T-helper 17 cell (primary cell): Measurements from ENCODE around the gene PHKG1. TPM values are rescaled to one million over a fixed set of nuclear protein-coding genes. Genes with fewer than 3 reads are reported as not detected.
"Not testable (repeated sequence)": the region's sequence is repeated elsewhere in the genome, so short reads cannot be mapped to it uniquely, and the experiment has no call there.

ENCODE experiments used
- ATAC-seq: fragments of 150-1000 bp; cut with Tn5 transposase; 2 replicates; pipeline ENCODE4 v1.10.0; 2021; ENCODE audit warnings: mild to moderate bottlenecking, moderate library complexity
- DNase-seq, 3 donors: peaks; one replicate each; pipeline versions ENCODE4 v3.0.0 to v3.0.0-alpha.2; 2020 to 2021
- H3K9me3 ChIP-seq: one replicate; pipeline ENCODE4 v1.7.0; 2013; ENCODE audit warnings: low read length, mild to moderate bottlenecking; ENCODE audit not compliant: control insufficient read depth, poor library complexity, severe bottlenecking
- H3K27ac Mint-ChIP-seq: one replicate; pipeline ENCODE4 v1.8.0; 2022; ENCODE audit warnings: mild to moderate bottlenecking, moderate library complexity, mixed read lengths
- H3K27me3 Mint-ChIP-seq: one replicate; pipeline ENCODE4 v1.8.0; 2022; ENCODE audit warnings: mixed read lengths
- H3K36me3 Mint-ChIP-seq: one replicate; pipeline ENCODE4 v1.8.0; 2022; ENCODE audit warnings: low read depth, mixed read lengths
- H3K4me1 Mint-ChIP-seq: one replicate; pipeline ENCODE4 v1.8.0; 2022; ENCODE audit warnings: mild to moderate bottlenecking, mixed read lengths
- H3K4me3 Mint-ChIP-seq: one replicate; pipeline ENCODE4 v1.8.0; 2022; ENCODE audit warnings: mild to moderate bottlenecking, moderate library complexity, mixed read lengths
- total RNA-seq, 4 donors: library from RNA in 2 of 4; stranded (reverse) in 2 of 4; gene quantifications; one replicate each; pipeline ENCODE4 v1.2.3 and lab custom pipeline; 2022 to 2026

The PHKG1 gene
- total RNA-seq (10 to 100 TPM in 1 of 2 donors, 1 to 10 TPM in 1; 6.2 to 10.1 TPM), total RNA-seq (lab: John Stamatoyannopoulos, UW) (4.6 to 13.9 reads per million in 2 donors)

DNA sequence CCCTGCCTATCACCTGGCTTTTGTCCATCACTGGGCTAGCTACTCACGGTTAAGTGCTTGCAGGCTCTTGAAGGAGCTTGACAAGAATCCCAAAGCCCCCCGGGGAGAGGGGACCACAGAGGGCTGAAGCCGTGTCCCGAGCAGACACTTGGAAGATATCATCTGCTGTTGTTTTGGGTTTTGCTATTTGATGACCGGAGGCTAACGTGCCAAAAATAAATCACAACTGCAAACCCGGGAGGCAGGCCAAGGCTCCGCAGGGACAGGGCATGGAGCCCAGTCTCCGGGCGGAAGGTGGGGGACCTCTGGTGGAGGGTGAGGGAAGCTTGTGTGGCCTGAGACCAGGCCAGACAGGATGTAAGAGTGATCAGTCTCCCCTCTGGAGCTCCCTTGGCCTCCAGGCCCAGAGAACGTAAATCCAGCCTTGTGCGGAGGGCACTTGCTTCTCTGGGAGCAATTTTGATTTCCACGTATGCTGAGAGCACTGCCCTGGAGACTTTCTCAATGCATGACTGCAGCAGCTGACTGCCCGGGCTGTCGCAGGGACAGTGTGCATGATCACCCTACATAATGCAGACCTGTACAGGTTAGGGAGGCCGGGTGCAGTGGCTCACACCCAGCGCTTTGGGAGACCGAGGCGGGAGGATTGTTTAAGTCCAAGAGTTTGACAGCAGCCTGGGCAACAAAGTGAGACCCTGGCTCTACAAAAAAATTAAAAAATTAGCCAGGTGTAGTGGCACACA lies at the start of gene PHKG1:
Gene PHKG1 (minus strand): TSS at position 164 of the 743 bp plus-strand sequence. CDS start 4,011 bp downstream, outside the sequence.
- Mint-ChIP-seq H3K4me1 (peaks cover 2% of the 10 kb centered on the region), H3K36me3 (no peaks in the 10 kb centered on the region), H3K27me3 (no peaks in the 10 kb centered on the region), H3K27ac (peak within 1 kb of the TSS; percentile 54), H3K4me3 (no peak within 1 kb of the TSS)
- H3K9me3 ChIP-seq: no peaks in the 10 kb centered on the region
- no peak for DNase-seq
- ATAC-seq: peak; percentile 14

DNA sequence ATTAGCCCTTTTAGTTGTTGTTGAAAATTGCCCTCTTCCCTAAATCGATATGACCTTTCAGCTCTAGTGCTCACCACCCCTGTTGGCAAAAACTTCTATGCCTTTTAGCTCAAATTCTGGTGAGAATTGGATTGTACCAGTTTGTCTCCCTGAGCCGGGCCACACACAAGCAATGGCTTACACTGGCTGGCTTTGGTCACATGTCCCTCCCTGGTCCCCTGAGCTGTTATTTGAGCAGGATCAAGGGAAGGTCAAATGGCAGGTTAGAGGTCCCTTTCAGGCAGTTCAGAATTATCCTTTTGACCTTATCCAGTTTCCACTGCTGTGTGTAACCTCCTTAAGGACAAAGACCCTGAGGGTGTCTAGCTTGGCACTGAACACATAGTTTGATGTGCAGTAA lies 38.3 kb upstream of the PHKG1 start:
- H3K36me3 Mint-ChIP-seq, DNase-seq, H3K27ac Mint-ChIP-seq, H3K4me1 Mint-ChIP-seq, H3K9me3 ChIP-seq, H3K4me3 Mint-ChIP-seq, ATAC-seq, H3K27me3 Mint-ChIP-seq: not testable (repeated sequence)

DNA sequence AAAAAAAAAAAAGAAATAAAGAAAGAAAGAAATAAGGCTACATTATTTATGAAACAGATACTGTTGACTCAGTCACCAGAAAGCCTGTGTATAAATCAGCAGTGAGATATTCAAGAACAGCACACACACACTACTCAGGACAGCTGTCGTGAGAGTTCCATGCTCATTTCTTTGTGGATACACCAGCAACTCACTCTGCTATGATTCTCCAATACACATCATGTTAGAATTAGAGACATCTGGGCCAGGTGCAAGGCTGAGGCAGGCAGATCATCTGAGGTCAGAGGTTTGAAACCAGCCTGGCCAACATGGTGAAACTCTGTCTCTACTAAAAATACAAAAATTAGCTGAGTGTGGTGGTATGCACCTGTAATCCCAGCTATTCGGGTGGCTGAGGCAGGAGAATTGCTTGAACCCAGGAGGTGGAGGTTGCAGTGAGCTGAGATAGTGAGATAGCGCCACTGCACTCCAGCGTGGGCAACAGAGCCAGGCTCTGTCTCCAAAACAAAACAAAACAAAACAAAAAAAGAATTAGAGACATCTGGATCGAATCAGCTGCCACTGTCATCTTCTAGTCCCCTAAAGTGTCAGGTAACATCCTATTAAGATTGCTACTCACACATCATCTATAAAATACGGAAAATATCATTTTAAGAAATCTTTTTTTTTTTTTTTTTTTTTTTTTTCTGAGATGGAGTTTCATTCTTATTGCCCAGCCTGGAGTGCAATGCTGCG lies 34.7 kb upstream of the PHKG1 start:
- no peaks in the 10 kb centered on the region for H3K9me3 ChIP-seq
- peaks cover 2% of the 10 kb centered on the region for H3K4me1 Mint-ChIP-seq
- ATAC-seq: no peak
- no peak overlapping the region for H3K27ac Mint-ChIP-seq
- H3K4me3 Mint-ChIP-seq: no peak overlapping the region
- no peaks in the 10 kb centered on the region for H3K36me3 Mint-ChIP-seq
- H3K27me3 Mint-ChIP-seq: no peaks in the 10 kb centered on the region
- DNase-seq: no peak

DNA sequence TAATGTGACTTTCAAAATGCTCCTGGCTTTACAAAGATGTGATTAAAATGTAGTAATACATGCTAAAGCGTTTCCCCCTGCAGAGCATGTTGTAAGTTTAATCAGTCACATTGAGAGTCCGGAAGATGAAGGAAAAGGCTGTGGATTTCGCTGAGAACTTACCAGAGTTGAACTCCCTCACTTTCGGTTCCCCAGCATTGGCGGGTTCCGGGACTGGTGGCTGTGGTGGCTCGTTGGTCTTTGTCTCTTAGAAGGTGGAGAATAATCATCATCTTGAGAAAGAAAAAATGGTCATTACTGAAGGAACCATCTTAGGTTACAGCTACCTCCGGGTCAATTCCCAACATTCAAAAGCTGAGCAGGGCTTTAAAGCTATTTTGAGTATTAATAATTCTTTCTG lies 33.1 kb upstream of the PHKG1 start:
- Mint-ChIP-seq H3K4me3 (no peak overlapping the region), H3K27me3 (no peaks in the 10 kb centered on the region), H3K36me3 (no peaks in the 10 kb centered on the region), H3K27ac (no peak overlapping the region), H3K4me1 (peaks cover 2% of the 10 kb centered on the region)
- DNase-seq: no peak
- no peak for ATAC-seq
- no peaks in the 10 kb centered on the region for H3K9me3 ChIP-seq

DNA sequence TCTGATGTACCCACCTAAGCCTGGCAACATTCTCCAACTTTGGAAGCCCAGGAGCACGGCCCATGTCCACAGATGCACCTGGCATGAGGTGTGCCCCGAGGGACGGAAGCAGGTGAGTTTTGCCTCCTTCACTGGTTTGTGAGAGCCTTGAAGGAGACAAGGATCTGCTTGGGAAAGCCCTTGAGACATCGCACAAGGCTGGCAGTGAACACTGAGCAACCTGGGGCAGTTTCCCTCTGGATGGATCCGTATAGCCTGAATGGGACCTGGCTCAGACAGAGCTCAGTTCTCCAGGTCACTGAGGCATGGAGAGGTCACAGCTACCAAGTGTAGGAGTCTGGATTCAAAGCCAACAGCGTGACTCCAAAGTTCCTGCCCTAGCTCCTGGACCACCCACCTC lies 32.2 kb upstream of the PHKG1 start:
- Mint-ChIP-seq H3K36me3 (no peaks in the 10 kb centered on the region), H3K4me1 (peaks cover 2% of the 10 kb centered on the region), H3K27me3 (no peaks in the 10 kb centered on the region), H3K27ac (no peak overlapping the region), H3K4me3 (no peak overlapping the region)
- no peak for ATAC-seq
- H3K9me3 ChIP-seq: no peaks in the 10 kb centered on the region
- DNase-seq: no peak

DNA sequence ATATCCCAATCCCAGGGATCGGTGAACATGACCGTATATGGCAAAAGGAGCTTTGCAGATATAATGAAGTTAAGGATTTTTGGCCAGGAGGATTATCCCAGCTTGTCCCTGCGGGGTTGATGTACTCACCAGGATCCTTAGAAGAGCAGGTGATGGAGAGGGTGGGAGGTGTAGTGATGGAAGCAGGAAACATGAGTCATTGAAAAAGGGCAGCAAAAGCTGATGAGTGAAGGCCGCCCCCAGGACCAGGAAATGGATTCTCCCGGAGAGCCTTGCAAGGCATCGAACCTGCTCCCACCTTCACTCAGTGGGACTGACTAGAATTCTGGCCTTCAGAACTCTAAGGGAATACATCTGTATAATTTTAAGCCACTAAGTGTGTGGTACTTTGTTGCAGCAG lies 28.7 kb upstream of the PHKG1 start:
- H3K9me3 ChIP-seq: no peaks in the 10 kb centered on the region
- Mint-ChIP-seq H3K27ac (no peak overlapping the region), H3K27me3 (peaks cover 19% of the 10 kb centered on the region), H3K4me1 (peaks cover 2% of the 10 kb centered on the region), H3K4me3 (no peak overlapping the region), H3K36me3 (peaks cover 2% of the 10 kb centered on the region)
- DNase-seq: no peak
- ATAC-seq: no peak

DNA sequence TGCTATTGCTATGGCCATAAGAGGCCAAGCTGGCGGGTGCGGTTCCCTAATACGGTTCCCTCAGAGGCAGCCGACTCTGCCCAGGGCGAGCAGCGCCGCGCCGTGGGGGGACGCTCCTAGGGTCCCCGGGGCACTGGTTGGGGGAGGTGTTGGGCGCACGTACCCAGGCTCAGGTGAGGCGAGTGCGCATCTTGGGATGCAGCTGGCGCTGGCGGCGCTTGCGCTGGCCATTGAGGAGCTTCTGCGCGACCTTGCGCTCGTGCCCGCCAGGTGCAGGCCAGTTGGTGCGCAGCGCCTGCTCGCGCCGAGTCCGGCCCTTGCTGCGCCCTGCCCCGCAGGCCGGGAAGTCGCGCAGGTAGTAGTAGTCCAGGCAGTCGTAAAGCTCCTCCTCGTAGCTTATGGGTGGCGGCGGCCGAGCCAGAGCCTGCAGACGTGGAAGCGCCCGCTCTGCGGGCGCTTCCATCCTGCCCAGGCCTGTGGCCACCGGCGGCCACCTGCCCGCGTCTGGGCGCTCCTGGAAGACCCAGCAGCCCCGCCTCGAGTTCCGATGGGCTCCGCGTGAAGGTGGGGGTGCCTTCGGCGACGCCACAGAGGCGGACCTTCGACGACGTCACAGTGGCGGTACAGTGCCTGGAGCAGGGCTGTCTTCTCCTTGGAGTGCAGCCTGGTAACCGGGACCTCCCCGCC lies 23.2 kb upstream of the PHKG1 start, which contains the start of gene NUPR2:
Gene NUPR2 (minus strand): TSS at position 566 of the 687 bp plus-strand sequence. CDS start 103 bp downstream, at position 463.
- Mint-ChIP-seq H3K4me3 (no peak within 1 kb of the TSS), H3K27ac (no peak within 1 kb of the TSS), H3K4me1 (no peaks in the 10 kb centered on the region), H3K27me3 (peaks cover 29% of the 10 kb centered on the region), H3K36me3 (peaks cover 3% of the 10 kb centered on the region)
- no peaks in the 10 kb centered on the region for H3K9me3 ChIP-seq
- ATAC-seq: no peak
- DNase-seq: no peak

DNA sequence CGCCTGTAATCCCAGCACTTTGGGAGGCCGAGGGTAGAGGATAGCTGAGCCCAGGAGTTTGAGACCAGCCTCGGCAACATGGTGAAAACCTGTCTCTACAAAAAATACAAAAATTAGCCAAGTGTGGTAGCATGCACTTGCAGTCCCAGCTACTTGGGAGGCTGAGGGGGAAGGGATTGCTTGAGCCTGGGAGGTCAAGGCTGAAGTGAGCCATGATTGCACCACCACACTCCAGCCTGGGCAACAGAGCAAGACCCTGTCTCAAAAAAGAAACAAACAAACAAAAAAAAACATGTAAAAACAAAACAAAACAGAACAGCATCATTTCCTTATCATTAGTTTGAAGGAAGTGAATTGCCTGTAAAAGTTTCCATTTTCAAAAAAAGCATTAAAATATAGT lies 19.5 kb upstream of the PHKG1 start:
- H3K9me3 ChIP-seq, H3K27ac Mint-ChIP-seq, DNase-seq, H3K36me3 Mint-ChIP-seq, H3K4me3 Mint-ChIP-seq, ATAC-seq, H3K4me1 Mint-ChIP-seq: not testable (repeated sequence)
- H3K27me3 Mint-ChIP-seq: peaks cover 18% of the 10 kb centered on the region

DNA sequence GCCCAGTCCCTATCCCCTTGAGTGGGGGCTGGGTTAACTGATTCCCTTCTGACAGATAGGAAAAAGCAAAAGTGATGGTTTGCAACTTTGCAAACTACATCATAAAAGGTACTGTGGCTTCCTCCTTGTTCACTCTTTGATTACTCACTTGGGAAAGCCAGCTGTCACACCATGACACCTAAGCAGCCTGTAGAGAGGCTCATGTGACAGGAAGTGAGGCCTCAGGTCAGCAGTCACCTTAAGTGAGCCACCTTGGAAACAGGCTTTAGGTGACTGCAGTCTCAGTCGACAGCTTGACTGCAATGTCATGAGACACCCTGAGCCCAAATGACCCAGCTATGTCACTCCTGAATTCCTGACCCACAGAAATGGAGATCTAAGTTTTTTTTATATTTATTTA lies 17.9 kb upstream of the PHKG1 start:
- H3K36me3 Mint-ChIP-seq: no peaks in the 10 kb centered on the region
- no peaks in the 10 kb centered on the region for H3K9me3 ChIP-seq
- DNase-seq (no peak), ATAC-seq (no peak)
- peaks cover 12% of the 10 kb centered on the region for H3K4me1 Mint-ChIP-seq
- H3K4me3 Mint-ChIP-seq: no peak overlapping the region
- peaks cover 9% of the 10 kb centered on the region for H3K27me3 Mint-ChIP-seq
- H3K27ac Mint-ChIP-seq: no peak overlapping the region

DNA sequence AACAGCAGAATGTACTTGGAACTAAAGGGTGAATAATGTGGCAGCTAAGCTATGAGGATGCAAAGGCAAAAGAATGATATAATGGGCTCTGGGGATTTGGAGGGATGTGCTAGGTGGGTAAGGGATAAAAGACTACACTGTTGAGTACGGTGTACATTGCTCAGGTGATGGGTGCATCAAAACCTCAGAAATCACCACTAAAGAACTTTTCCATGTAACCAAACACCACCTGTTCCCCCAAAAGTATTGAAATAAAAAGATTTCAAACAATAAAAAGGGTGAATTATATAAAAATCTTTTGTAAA lies 15.2 kb upstream of the PHKG1 start:
- H3K4me1 Mint-ChIP-seq: peaks cover 15% of the 10 kb centered on the region
- no peak for DNase-seq
- no peaks in the 10 kb centered on the region for H3K9me3 ChIP-seq
- H3K4me3 Mint-ChIP-seq: no peak overlapping the region
- no peaks in the 10 kb centered on the region for H3K27me3 Mint-ChIP-seq
- ATAC-seq: no peak
- H3K27ac Mint-ChIP-seq: peak overlapping the region; percentile 94
- H3K36me3 Mint-ChIP-seq: no peaks in the 10 kb centered on the region

DNA sequence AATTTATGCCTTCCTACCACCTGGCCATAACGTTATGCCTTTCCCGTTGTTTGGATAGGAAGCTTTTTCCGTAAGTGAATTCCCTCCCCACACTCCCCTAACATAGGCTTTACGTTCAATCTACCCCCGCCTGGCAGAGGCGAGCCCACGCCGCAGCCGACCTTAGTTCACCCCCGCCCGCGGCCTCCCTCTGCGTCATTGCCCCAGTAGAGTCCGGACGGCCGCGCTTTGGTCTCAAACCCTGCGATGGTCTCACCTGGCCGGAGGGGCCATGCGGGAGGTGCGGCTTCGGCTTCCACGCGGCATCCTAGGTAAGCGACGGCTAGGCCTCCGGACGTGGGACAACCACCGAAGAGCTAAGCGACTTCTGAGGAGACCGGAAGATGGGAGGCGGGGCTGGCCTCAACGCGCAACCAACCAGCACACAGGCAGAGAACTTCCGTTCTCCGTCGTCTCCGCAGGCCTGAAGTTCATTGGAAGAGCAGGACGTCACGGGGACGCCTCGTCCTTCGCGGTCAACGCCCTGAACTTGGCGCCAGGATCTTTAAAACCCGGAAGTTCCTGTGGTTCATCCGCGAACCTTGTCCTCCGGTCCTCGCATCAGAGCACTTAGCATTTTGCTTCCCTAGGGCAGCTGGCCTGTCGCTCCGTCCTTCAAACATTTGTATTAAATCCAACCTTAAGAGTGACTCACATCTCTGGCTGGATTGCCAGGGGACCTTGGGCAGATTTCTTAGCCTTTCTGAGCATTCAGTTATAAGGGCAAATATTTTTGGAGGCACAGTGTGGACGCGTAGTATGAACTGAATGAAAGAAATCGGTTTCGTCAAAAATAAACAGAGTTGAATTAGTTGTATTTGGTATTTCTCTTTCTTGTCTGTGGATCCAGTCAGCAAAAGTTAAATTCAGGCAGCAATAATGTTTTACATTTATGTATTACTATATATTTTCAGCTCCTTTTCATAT lies 13.6 kb upstream of the PHKG1 start, which contains the start of gene CHCHD2:
Gene CHCHD2 (minus strand): TSS at position 369 of the 966 bp plus-strand sequence. CDS start 63 bp downstream, at position 306.
- Mint-ChIP-seq H3K36me3 (no peaks in the 10 kb centered on the region), H3K4me3 (peak within 1 kb of the TSS; percentile 97), H3K27ac (peak within 1 kb of the TSS; percentile 94), H3K4me1 (peaks cover 15% of the 10 kb centered on the region), H3K27me3 (no peaks in the 10 kb centered on the region)
- ATAC-seq (peak; percentile 99), DNase-seq (peak; percentile 83 to 89 (median 85))
- H3K9me3 ChIP-seq: no peaks in the 10 kb centered on the region

DNA sequence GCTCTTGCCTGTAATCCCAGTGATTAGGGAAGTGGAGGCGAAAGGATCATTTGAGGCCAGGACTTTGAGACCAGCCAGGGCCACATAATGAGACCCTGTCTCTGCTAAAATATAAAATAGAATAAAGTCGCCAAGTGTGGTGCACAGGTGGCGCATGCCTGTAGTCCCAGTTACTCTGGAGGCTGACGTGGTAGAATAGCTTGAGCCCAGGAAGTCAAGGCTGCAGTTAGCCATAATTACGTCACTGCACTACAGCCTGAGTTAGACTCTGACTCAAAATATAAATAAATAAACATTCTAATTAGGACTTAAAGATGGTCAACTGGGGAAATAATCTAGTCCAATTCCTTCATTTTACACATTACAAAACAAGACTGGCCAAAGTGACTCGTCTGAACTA lies 12.8 kb upstream of the PHKG1 start:
- H3K9me3 ChIP-seq: no peaks in the 10 kb centered on the region
- Mint-ChIP-seq H3K4me1 (peaks cover 15% of the 10 kb centered on the region), H3K27me3 (no peaks in the 10 kb centered on the region), H3K27ac (peak overlapping the region; percentile 94), H3K4me3 (peak overlapping the region; percentile 97), H3K36me3 (no peaks in the 10 kb centered on the region)
- ATAC-seq: no peak
- DNase-seq: peak in 1 of 3 donors; percentile 16
